K562 (cell line): ENCODE results near the gene VWA7. TPM values are rescaled to one million over a fixed set of nuclear protein-coding genes. Genes with fewer than 3 reads are reported as not detected.

Experiments used
- ARHGAP35 ChIP-seq: fragments of 450-650 bp; IDR thresholded peaks from 2 replicates; pipeline ENCODE4 v1.6.1; 2018; ENCODE audit not compliant: partially characterized antibody
- CBX8 ChIP-seq: fragments of 200-600 bp; sonication (generic); IDR thresholded peaks from 2 replicates; pipeline ENCODE4 v1.6.1; 2012; ENCODE audit warnings: borderline replicate concordance, mixed run types, low read depth, mild to moderate bottlenecking, moderate library complexity, mixed read lengths, low read length, control low read depth, inconsistent platforms; ENCODE audit not compliant: poor library complexity, severe bottlenecking; ENCODE audit errors: extremely low read depth
- ELK1 ChIP-seq: sonication (generic); formaldehyde crosslinking; IDR thresholded peaks from 2 replicates; pipeline ENCODE4 v1.8.1; 2022; ENCODE audit warnings: missing genetic modification reagents
- FOXA1 ChIP-seq: fragments of 450-650 bp; IDR thresholded peaks from 2 replicates; pipeline ENCODE4 v1.6.1; 2016; ENCODE audit warnings: mild to moderate bottlenecking, borderline replicate concordance
- FUS ChIP-seq: fragments of 200-400 bp; formaldehyde crosslinking; optimal IDR thresholded peaks from 2 replicates; pipeline ENCODE3; 2017; ENCODE audit warnings: low read depth, low read length
- GABPA ChIP-seq: fragments of 200-800 bp; sonication (Bioruptor generic); conservative IDR thresholded peaks from 2 replicates; pipeline ENCODE4 v1.6.1; 2016; ENCODE audit warnings: low read depth, missing genetic modification characterization, missing compliant biosample characterization
- HNRNPH1 ChIP-seq: fragments of 200-400 bp; formaldehyde crosslinking; optimal IDR thresholded peaks from 2 replicates; pipeline ENCODE3; 2017; ENCODE audit warnings: low read depth, mild to moderate bottlenecking, low read length, moderate library complexity
- HSF4 ChIP-seq: fragments of 250-450 bp; sonication (Bioruptor Pico); IDR thresholded peaks from 2 replicates; pipeline ENCODE4 v2.1.2; 2022; ENCODE audit warnings: mild to moderate bottlenecking, moderate library complexity, borderline replicate concordance
- KDM1A ChIP-seq, 2 experiments: fragments of 450-650 bp; IDR thresholded peaks; 2 replicates each; pipeline ENCODE4 v1.6.1; 2016; ENCODE audit warnings: mild to moderate bottlenecking in 2 of 2
- KHSRP ChIP-seq: fragments of 450-650 bp; IDR thresholded peaks from 2 replicates; pipeline ENCODE4 v1.6.1; 2017
- MAFK ChIP-seq: IDR thresholded peaks from 2 replicates; pipeline ENCODE4 v1.6.1; 2011; ENCODE audit warnings: low read length, improper control_type of control experiment
- MCM7 ChIP-seq, 2 experiments: fragments of 450-650 bp; IDR thresholded peaks; 2 replicates each; pipeline ENCODE4 v1.6.1; 2016 to 2018
- MTF1 ChIP-seq: fragments of 250-450 bp; sonication (Bioruptor Pico); IDR thresholded peaks from 2 replicates; pipeline ENCODE4 v1.9.0; 2021; ENCODE audit warnings: moderate library complexity, mild to moderate bottlenecking, inconsistent platforms, borderline replicate concordance
- MXD1 ChIP-seq: fragments of 250-450 bp; sonication (Bioruptor Pico); IDR thresholded peaks from 2 replicates; pipeline ENCODE4 v1.8.0; 2021; ENCODE audit warnings: borderline replicate concordance, mild to moderate bottlenecking, moderate library complexity; ENCODE audit not compliant: poor library complexity, severe bottlenecking
- NFATC3 ChIP-seq: fragments of 450-650 bp; IDR thresholded peaks from 2 replicates; pipeline ENCODE4 v1.6.1; 2017; ENCODE audit warnings: mild to moderate bottlenecking
- NR0B1 ChIP-seq: fragments of 450-650 bp; IDR thresholded peaks from one replicate; pipeline ENCODE4 v1.6.1; 2018; ENCODE audit warnings: mild to moderate bottlenecking, moderate library complexity; ENCODE audit not compliant: partially characterized antibody
- PRPF4 ChIP-seq: fragments of 200-400 bp; formaldehyde crosslinking; IDR thresholded peaks from one replicate; pipeline ENCODE4 v1.6.1; 2017; ENCODE audit warnings: low read length, low read depth, mild to moderate bottlenecking; ENCODE audit not compliant: insufficient read depth, poor library complexity, severe bottlenecking
- RCOR1 ChIP-seq, 2 experiments: IDR thresholded peaks; 2 replicates each; pipeline ENCODE4 v1.6.1; 2012; ENCODE audit warnings: low read depth in 2 of 2, low read length in 2 of 2, borderline replicate concordance in 1 of 2, improper control_type of control experiment in 1 of 2
- SMAD3 ChIP-seq: fragments of 450-650 bp; formaldehyde crosslinking; conservative IDR thresholded peaks from 2 replicates; pipeline ENCODE4 v1.4.0; 2020; ENCODE audit warnings: mild to moderate bottlenecking
- TCF7 ChIP-seq: sonication (generic); IDR thresholded peaks from 2 replicates; pipeline ENCODE4 v1.6.1; 2016; ENCODE audit warnings: antibody characterized with exemption, borderline replicate concordance
- TEAD2 ChIP-seq: fragments of 450-650 bp; IDR thresholded peaks from 2 replicates; pipeline ENCODE4 v1.6.1; 2016; ENCODE audit warnings: missing genetic modification characterization, control low read depth, missing compliant biosample characterization
- ZBTB17 ChIP-seq: fragments of 450-650 bp; formaldehyde crosslinking; IDR thresholded peaks from 2 replicates; pipeline ENCODE4 v1.4.0; 2020; ENCODE audit warnings: mild to moderate bottlenecking
- ZNF24 ChIP-seq: fragments of 450-650 bp; IDR thresholded peaks from 2 replicates; pipeline ENCODE4 v1.6.1; 2016
- ZNF639 ChIP-seq, 2 experiments: fragments of 200-800 bp in 1 of 2; sonication (Bioruptor generic) in 1 of 2; sonication (generic) in 1 of 2; formaldehyde crosslinking in 1 of 2; IDR thresholded peaks in 1 of 2; conservative IDR thresholded peaks in 1 of 2; 2 replicates each; pipeline versions ENCODE4 v1.5.0 to v1.6.1; 2016 to 2020; ENCODE audit warnings: missing compliant biosample characterization in 1 of 2, missing genetic modification characterization in 1 of 2, missing genetic modification reagents in 1 of 2
- ZNF695 ChIP-seq: fragments of 450-650 bp; formaldehyde crosslinking; IDR thresholded peaks from 2 replicates; pipeline ENCODE4 v1.4.0; 2020; ENCODE audit warnings: mild to moderate bottlenecking, moderate library complexity
- ZNF830 ChIP-seq: fragments of 250-450 bp; sonication (Bioruptor Pico); IDR thresholded peaks from 2 replicates; pipeline ENCODE4 v1.5.0; 2021; ENCODE audit warnings: mild to moderate bottlenecking
- polyA plus RNA-seq, 8 experiments: library from polyadenylated mRNA; depleted of rRNA in 4 of 8; stranded (reverse) in 5 of 8; unstranded in 3 of 8; fragments of >200 nt; fragmentation: Nextera tagmentation in 2 of 8; fragmentation: Illumina TruSeq in 1 of 8; extraction: Ambion mirVana in 2 of 8; extraction: Trizol in 1 of 8; gene quantifications; 2 replicates each; pipeline versions ENCODE4 v1.2.1 to v1.2.3, GENCODE V29; 2011 to 2014; ENCODE audit warnings: inconsistent platforms in 1 of 8, missing spikeins in 1 of 8
- total RNA-seq, 7 experiments: library from RNA; depleted of rRNA in 6 of 7; stranded (reverse); fragments of >200 nt in 6 of 7; fragmentation: Illumina TruSeq in 2 of 7; extraction: Trizol in 2 of 7; gene quantifications; 2 replicates each; pipeline versions ENCODE4 v1.2.1 to v1.2.3, GENCODE V29; 2011 to 2021; ENCODE audit warnings: low replicate concordance in 1 of 7

VWA7 gene
- total and polyA plus RNA-seq, 9 of the 15 experiments (the other 6 are each of a cell fraction or from before 2014, with no cell fraction given): 0.18 to 2.9 (median 0.95) TPM

- TF ChIP-seq NR0B1 (no peak), HSF4 (CRISPR knock-in tag) (no peak), MAFK (peak; percentile 6; the same call in 1 of the 2 replicates), ZNF695 (CRISPR knock-in tag) (no peak), CBX8 (no peak), FOXA1 (no peak), ZNF639 (CRISPR knock-in tag; conservative IDR thresholded peaks at IDR 0.05 in 1 of 2, IDR thresholded peaks at IDR 0.05 in 1 of 2) (no peak), ELK1 (CRISPR knock-in tag) (no peak), ZBTB17 (CRISPR knock-in tag) (no peak), TEAD2 (tag) (no peak), RCOR1 (IDR thresholded peaks at IDR 0.05; ENCODE audit: borderline replicate concordance in 1 of 2, low read depth in 2 of 2, low read length in 2 of 2) (no peak), HNRNPH1 (no peak), NFATC3 (no peak), GABPA (tag) (no peak), MXD1 (no peak), ZNF830 (no peak), PRPF4 (peak; percentile 28), KHSRP (no peak), MCM7 (IDR thresholded peaks at IDR 0.05) (no peak), ARHGAP35 (peak; percentile 11), SMAD3 (CRISPR knock-in tag) (no peak), TCF7 (no peak), ZNF24 (no peak), FUS (no peak), MTF1 (CRISPR knock-in tag) (no peak), KDM1A (IDR thresholded peaks at IDR 0.05) (no peak)
Observed at GRCh38 chr6:31728767-31729514, 48.2 kb downstream of the VWA7 start, which contains the start of gene DDAH2 (continued).
